AG04450 (cell line): ENCODE results near the gene GNG13. TPM values are rescaled to one million over a fixed set of nuclear protein-coding genes. Genes with fewer than 3 reads are reported as not detected.

Experiments
- CTCF ChIA-PET: fragments of 300-600, 350-600 bp; formaldehyde crosslinking; extraction: SDS; loops from one replicate; lab custom pipeline; 2022; ENCODE audit warnings: antibody characterized with exemption, inconsistent platforms; lab: Charles Lee
- POLR2A ChIA-PET: fragments of 350-600 bp; formaldehyde crosslinking; extraction: SDS; loops from one replicate; lab custom pipeline; 2021; ENCODE audit warnings: antibody characterized with exemption, inconsistent platforms; lab: Yijun Ruan, JAX
- DNase-seq: peaks from one replicate; pipeline ENCODE4 v3.0.0-alpha.2; 2011; ENCODE audit warnings: low read depth, low spot score
- H3K27ac ChIP-seq: one replicate; pipeline ENCODE4 v1.5.1; 2012; ENCODE audit warnings: low read depth, low read length, control low read depth
- H3K27me3 ChIP-seq: one replicate; pipeline ENCODE4 v1.6.0; 2012; ENCODE audit warnings: low read length; ENCODE audit not compliant: control insufficient read depth, insufficient read depth
- H3K4me3 ChIP-seq: 2 replicates; pipeline ENCODE4 v1.5.1; 2011; ENCODE audit warnings: mild to moderate bottlenecking, low read depth, low read length, control low read depth
- H3K9me3 ChIP-seq: 2 replicates; pipeline ENCODE4 v1.5.1; 2012; ENCODE audit warnings: low read length; ENCODE audit not compliant: control insufficient read depth, insufficient read depth
- CTCF ChIP-seq: IDR thresholded peaks from 2 replicates; pipeline ENCODE4 v1.5.1; 2011; ENCODE audit warnings: low read depth, low read length, control low read depth, inconsistent platforms
- polyA plus RNA-seq: library from polyadenylated mRNA; depleted of rRNA; stranded (reverse); fragments of >200 nt; gene quantifications from 2 replicates; pipeline ENCODE4 v1.2.3, GENCODE V29; 2011

GNG13 gene
- polyA plus RNA-seq, 1 experiment: not detected

DNA sequence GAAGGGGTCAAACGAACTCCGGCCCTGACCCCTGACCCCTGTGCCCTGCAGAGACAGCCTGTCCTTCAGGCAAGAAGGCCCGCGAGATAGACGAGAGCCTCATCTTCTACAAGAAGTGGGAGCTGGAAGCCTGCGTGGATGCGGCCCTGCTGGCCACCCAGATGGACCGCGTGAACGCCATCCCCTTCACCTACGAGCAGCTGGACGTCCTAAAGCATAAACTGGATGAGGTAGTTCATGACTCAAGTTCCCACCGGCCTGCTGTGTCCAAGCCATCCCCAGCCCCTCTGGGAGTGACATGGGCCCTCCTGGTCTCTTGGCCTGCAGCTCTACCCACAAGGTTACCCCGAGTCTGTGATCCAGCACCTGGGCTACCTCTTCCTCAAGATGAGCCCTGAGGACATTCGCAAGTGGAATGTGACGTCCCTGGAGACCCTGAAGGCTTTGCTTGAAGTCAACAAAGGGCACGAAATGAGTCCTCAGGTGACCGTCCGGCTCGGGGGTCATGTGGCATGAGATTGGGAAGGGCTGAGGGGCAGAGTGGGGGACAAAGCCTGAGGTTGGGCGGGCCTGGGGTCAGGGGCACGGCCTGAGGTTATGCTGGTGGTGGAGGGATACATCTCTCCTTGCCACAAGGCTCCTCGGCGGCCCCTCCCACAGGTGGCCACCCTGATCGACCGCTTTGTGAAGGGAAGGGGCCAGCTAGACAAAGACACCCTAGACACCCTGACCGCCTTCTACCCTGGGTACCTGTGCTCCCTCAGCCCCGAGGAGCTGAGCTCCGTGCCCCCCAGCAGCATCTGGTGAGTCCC lies 34.3 kb downstream of the GNG13 start:
- Histone ChIP-seq H3K9me3 (no peaks in the 10 kb centered on the region; the same call in 1 of the 2 replicates), H3K27ac (no peak overlapping the region), H3K4me3 (no peak overlapping the region), H3K27me3 (peaks cover 3% of the 10 kb centered on the region)
- no peak for DNase-seq
- TF ChIP-seq CTCF: no peak
- CTCF ChIA-PET: interaction anchor here (0.5 kb wide), 1 partner anchor 26 kb away, joined by 6 read pairs; no protein-coding TSS in a partner anchor
- POLR2A ChIA-PET: no interaction called here

- Histone ChIP-seq H3K27me3 (peaks cover 5% of the 10 kb centered on the region), H3K9me3 (no peaks in the 10 kb centered on the region; the same call in 1 of the 2 replicates), H3K27ac (no peak overlapping the region), H3K4me3 (no peak overlapping the region)
- POLR2A ChIA-PET: no interaction called here
- CTCF ChIA-PET: no interaction called here
- DNase-seq: no peak
- no peak for TF ChIP-seq CTCF
These were observed 35.1 kb downstream of the GNG13 start for GRCh38 chr16:765488-765865.

- POLR2A ChIA-PET: no interaction called here
- Histone ChIP-seq H3K27me3 (peaks cover 5% of the 10 kb centered on the region), H3K27ac (no peak overlapping the region), H3K4me3 (no peak overlapping the region), H3K9me3 (no peaks in the 10 kb centered on the region; the same call in 1 of the 2 replicates)
- no peak for DNase-seq
- no peak for TF ChIP-seq CTCF
- CTCF ChIA-PET: no interaction called here
These were observed 35.6 kb downstream of the GNG13 start for GRCh38 chr16:764848-765487.

GRCh38 chr16:764184-764750 lies 36.3 kb downstream of the GNG13 start:
- H3K9me3 ChIP-seq: no peaks in the 10 kb centered on the region; the same call in 1 of the 2 replicates
- H3K4me3 ChIP-seq: no peak overlapping the region
- no peak for TF ChIP-seq CTCF
- DNase-seq: no peak
- CTCF ChIA-PET: no interaction called here
- H3K27ac ChIP-seq: no peak overlapping the region
- H3K27me3 ChIP-seq: peaks cover 7% of the 10 kb centered on the region
- POLR2A ChIA-PET: no interaction called here
